Loucy (cell line): ENCODE results near the gene TLR8.

Experiments
- CTCF ChIP-seq: fragments of 200-600 bp; sonication (generic); conservative IDR thresholded peaks from 2 replicates; pipeline ENCODE4 v1.5.1; 2014; ENCODE audit warnings: mild to moderate bottlenecking, antibody characterized with exemption, low read length
- EZH2phosphoT487 ChIP-seq: fragments of 200-600 bp; IDR thresholded peaks from 2 replicates; pipeline ENCODE4 v1.6.1; 2018; ENCODE audit warnings: antibody characterized with exemption, mild to moderate bottlenecking, moderate library complexity, borderline replicate concordance

GRCh38 chrX:12866451-12867377, 39.7 kb upstream of the TLR8 start, which contains the start of gene TLR7:
- TF ChIP-seq CTCF (no peak), EZH2phosphoT487 (no peak)
